Keratinocyte (primary cell): ENCODE results near the gene WDR4.

ENCODE experiments used
- EZH2 ChIP-seq: IDR thresholded peaks from one replicate; pipeline ENCODE4 v1.6.1; 2012; ENCODE audit warnings: inconsistent platforms, mild to moderate bottlenecking, low read length, moderate library complexity
- TF ChIP-seq, protein P1 (sequence below), 3 experiments: IDR thresholded peaks in 1 of 3; conservative IDR thresholded peaks in 1 of 3; optimal IDR thresholded peaks in 1 of 3; 2 replicates in 2 of 3; 3 replicates in 1 of 3; pipeline versions ENCODE3 to v1.5.1; 2011; ENCODE audit warnings: low read length in 3 of 3, mild to moderate bottlenecking in 3 of 3, moderate library complexity in 2 of 3, control low read depth in 1 of 3, inconsistent platforms in 1 of 3; ENCODE audit not compliant: insufficient read depth in 2 of 3; ENCODE audit errors: extremely low read depth in 1 of 3

- TF ChIP-seq EZH2: no peak
- TF ChIP-seq, protein P1, sequence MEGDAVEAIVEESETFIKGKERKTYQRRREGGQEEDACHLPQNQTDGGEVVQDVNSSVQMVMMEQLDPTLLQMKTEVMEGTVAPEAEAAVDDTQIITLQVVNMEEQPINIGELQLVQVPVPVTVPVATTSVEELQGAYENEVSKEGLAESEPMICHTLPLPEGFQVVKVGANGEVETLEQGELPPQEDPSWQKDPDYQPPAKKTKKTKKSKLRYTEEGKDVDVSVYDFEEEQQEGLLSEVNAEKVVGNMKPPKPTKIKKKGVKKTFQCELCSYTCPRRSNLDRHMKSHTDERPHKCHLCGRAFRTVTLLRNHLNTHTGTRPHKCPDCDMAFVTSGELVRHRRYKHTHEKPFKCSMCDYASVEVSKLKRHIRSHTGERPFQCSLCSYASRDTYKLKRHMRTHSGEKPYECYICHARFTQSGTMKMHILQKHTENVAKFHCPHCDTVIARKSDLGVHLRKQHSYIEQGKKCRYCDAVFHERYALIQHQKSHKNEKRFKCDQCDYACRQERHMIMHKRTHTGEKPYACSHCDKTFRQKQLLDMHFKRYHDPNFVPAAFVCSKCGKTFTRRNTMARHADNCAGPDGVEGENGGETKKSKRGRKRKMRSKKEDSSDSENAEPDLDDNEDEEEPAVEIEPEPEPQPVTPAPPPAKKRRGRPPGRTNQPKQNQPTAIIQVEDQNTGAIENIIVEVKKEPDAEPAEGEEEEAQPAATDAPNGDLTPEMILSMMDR (optimal IDR thresholded peaks at IDR 0.05 in 1 of 3, IDR thresholded peaks at IDR 0.05 in 1 of 3, conservative IDR thresholded peaks at IDR 0.05 in 1 of 3; ENCODE audit: extremely low read depth in 1 of 3, insufficient read depth in 2 of 3, low read length in 3 of 3): no peak
Measured at GRCh38 chr21:42892582-42892930, 13.2 kb upstream of the WDR4 start.
